ENCODE measurements around the gene SLC41A3.
"Not testable (repeated sequence)": the region's sequence is repeated elsewhere in the genome, so short reads cannot be mapped to it uniquely, and the experiment has no call there.

The SLC41A3 gene

GRCh38 chr3:126080970-126081369 is 3.0 kb downstream of the SLC41A3 start:
- DNase-seq = no peak

- no peak for DNase-seq
Observed at GRCh38 chr3:126078866-126079265, 5.1 kb downstream of the SLC41A3 start.

DNA sequence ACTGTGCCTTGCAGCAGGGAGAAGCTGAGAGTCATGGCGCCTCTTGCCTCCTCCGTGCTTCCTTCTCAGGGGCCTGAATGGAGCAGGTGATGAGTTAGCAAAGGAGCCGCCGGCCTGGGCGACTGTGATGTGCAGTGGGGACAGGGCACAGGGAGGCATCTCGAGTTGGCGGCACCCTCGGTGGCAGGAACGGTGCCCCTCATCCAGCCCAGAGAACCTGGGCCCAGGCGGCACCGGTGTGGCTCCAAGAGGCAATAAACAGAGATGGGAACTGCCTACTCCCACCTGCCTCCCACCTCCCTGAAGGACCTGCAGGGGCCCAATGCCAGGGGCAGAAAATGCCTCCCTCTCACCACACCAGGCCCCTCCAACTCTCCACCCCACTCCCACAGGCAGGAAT is 6.2 kb downstream of the SLC41A3 start:
- DNase-seq = no peak

DNA sequence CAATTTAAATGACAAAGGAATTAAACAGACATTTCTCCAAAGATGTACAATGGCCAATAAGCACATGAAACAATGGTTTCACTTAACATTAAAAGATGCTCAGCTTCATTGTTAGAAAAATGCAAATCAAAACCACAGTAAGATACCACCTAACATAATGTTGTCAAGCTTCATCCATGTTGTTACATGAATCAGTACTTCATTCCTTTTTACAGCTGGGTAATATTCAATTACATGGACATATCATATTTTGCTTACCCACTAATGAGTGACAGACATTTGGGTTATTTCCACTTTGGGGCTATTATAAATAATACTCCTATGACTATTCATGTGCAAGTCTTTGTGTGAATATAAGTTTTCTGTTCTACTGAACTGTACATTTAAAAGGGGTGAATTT is 7.8 kb downstream of the SLC41A3 start:
- no peak for DNase-seq

DNA sequence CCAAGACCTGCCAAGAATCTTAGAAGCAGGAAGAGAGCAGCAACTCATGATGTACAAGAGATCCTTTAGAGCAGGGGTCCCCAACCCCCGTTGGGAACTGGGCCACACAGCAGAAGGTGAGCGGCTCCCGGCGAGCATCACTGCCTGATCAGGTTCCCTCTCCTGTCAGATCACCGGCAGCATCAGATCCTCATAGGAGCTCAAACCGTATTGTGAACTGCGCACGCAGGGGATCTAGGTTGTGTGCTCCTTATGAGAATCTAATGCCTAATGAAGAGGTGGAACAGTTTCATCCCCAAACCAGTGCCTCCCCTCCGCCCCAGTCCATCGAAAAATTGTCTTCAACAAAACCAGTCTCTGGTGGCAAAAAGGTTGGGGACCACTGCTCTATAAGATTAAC is 13.8 kb downstream of the SLC41A3 start:
- no peak for DNase-seq

DNA sequence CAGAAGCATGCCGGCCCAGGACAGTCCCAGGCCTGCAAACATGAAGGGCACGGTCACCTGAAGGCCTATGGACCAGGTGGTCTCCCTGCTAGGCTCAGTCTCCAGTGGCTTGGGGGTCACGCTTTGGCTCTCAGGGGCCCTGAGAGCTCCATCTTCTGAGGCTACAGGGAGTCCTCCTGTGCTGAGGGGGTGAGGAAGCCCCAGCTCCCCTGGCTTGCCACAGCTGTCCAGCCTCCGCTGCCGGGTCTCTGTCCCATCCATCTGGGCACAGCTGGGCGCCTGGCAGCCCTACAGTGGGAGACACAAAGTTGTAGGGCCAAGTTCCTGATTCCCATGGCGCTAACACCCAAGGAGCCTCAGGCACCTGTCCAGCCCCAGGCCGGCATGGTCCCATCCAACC is 16.0 kb downstream of the SLC41A3 start:
- DNase-seq = no peak

- DNase-seq = not testable (repeated sequence)
Observed at GRCh38 chr3:126066676-126067075, 17.2 kb downstream of the SLC41A3 start.

DNA sequence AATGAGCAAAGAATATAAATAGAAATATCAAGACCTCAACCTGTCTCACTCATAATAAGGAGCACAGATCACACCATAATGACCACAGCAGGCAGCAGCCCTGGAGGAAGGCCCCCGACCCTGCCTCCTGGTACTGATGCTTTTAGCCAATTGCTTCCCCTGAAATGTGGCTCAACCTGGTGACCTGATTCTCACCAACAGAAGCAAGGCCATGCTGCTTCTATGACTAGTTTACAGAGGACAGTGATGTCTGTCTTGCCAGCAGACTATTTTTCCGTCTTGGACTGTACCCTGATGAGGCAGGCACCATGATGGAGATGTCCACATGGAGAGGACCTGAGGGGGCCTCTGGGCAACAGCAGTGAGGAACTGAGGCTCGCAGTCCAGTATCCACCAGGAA is 18.0 kb downstream of the SLC41A3 start:
- no peak for DNase-seq

GRCh38 chr3:126064627-126065258 is 19.2 kb downstream of the SLC41A3 start:
- no peak for DNase-seq

GRCh38 chr3:126063358-126063965 is 20.5 kb downstream of the SLC41A3 start:
- no peak for DNase-seq

GRCh38 chr3:126061301-126062032 is 22.5 kb downstream of the SLC41A3 start:
- no peak for DNase-seq

- no peak for DNase-seq
Observed at GRCh38 chr3:126060613-126061145, 23.2 kb downstream of the SLC41A3 start.

GRCh38 chr3:126058666-126059065 is 25.3 kb downstream of the SLC41A3 start:
- no peak for DNase-seq

DNA sequence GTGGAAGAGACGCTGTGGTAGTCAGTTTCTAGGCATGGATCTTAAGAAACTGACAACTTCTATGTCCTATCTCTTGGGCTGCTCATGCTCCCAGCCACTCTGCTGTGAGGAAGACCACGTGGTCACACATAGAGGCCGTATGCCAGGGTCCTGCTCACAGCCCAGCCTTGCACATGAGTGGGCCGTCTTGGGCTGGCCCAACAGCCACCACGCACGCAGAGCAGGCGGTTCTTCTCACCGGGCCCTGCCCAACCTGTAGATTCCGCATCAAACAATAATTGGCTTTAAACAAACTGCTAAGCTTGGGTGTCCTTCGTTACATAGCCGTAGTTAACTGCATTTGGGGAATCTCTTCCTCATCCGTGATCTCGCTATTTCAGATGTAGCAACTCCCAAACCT is 26.0 kb downstream of the SLC41A3 start:
- DNase-seq = no peak

DNA sequence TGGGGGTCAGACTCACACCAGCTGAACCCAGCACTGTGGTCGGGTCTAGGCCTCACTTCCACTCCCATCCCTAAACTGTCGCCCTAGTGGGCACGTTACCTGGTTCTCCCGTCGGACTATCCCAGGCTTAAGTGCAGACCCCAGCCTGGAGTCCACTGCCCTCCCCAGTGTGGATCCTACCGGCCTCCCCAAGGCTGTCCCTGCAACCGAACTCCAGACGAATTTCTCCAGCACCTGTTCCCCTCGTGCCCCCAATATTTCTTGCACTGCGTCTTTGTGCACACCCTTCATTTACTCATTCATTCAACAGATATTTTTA is 26.5 kb downstream of the SLC41A3 start:
- DNase-seq = no peak

DNA sequence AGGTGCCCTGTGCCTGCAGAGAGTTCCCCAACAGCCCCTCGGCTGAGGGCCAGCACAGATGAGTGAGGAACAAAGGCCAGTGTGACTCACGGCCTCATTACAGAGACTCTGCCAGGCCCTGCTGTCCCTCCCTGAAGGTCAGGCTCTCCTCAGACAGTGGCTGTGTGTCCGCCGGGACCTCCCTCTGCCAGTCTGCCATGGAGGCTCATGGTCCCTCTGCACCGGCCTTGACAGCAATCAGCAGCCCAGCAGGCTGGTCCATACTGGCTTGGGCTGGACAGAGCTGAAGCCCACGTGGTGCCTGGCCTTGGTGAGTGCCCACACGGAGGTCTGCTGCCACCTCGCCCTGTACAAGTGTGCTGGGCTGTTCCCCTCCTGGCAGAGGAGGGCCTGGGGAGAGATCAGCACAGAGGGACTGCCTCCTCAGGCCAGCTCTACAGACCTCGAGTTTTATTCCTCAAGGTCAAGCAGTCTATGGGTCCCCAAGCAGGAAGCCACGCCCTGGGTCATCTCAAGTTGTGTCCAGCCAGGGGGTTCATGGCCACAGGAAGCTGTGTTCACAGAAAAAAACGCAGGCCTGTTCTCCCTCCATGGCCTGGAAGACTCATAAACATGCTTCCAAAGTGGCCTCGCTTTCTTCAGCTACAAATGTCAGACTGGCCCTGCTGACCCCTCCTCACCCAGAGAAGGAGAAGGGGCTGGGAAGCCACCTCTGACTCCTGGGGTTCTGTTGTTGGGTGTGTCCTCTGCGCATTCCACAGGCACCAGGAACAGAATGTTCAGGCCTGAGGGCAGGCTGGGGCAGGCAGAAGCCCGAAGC is 27.0 kb downstream of the SLC41A3 start:
- no peak for DNase-seq

DNA sequence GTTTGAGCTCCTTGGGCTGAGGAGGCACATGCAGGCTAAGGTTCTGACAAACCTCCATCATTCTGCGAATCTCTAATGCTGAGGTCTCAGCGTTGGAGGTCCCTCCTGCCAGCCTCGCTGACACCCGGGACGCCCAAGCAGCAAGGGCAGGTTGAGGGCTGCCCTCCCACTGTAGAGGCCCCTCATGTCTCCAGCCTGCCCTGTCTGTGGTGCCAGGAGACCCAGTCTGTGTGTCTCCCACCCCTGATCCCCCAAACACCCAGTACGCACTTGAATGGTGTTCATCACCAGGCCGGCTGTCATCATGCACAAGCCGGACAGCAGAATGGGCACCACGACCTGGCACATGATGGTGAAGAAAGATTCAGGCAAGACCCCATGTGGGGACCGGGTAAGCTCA is 27.8 kb downstream of the SLC41A3 start:
- no peak for DNase-seq

DNA sequence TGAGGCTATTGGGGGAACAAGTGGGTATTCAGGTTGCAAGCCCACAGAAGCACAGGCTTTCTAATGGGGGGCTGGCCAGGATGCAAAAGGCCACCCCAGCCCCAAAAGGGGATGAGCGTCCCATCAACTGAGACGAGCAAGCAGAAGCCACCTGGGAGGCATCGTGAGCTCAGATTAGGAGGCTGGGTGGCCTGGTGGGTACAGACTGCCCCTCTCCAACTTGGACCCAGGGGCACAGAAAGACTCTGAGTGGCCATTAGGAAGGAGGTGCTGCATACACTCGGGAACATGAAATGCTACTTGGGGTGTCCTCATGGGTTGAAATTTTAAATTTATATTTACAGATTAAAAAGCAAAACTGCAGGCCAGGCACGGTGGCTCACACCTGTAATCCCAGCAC is 29.1 kb downstream of the SLC41A3 start:
- DNase-seq = no peak

DNA sequence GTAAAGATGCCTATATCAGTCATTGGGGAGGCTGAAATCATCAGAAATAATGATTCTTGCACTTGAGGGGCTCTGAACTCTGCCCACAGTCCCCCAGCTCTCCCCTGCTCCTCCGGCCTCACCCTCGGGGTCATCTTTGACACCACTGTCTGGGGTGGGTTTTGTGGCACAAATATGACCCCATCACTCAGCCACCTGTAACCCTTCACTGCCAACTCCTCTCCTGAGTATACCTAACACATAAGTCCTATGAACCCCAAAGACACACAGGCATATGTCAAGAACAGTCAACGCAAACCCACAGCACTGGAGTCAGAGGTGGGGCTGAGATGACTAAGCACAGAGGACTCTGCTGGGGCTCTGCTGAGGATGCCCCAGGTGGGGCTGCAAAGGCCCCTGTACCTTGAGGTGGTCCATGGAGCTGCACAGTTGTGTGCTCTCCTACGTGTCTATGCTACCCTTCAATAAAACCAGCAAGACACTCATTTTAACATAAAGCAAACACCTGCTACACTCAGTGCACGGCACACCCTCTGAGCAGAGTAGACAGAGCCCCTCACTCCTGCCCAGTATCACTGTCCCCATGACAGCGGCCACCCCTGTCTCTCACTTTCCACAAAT is 29.9 kb downstream of the SLC41A3 start:
- DNase-seq = no peak

DNA sequence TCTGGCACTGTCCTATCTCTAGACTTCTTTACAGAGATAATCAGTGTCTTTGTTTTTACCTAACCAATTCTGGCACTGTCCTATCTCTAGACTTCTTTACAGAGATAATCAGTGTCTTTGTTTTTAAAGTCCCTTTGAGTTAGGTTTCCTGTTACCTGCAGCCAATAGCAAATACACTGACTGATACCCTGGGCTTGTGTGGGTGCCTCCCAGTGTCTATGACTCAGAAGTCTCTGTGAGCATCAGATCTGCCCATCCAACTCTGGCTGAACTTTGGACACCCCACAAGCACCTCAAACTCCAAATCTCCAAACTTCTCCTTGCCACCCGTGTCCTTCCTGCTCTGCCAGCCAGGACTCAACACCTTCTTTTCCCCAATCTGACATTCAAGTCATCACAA is 30.4 kb downstream of the SLC41A3 start:
- no peak for DNase-seq

GRCh38 chr3:126052196-126053058 is 31.5 kb downstream of the SLC41A3 start:
- DNase-seq = no peak

DNA sequence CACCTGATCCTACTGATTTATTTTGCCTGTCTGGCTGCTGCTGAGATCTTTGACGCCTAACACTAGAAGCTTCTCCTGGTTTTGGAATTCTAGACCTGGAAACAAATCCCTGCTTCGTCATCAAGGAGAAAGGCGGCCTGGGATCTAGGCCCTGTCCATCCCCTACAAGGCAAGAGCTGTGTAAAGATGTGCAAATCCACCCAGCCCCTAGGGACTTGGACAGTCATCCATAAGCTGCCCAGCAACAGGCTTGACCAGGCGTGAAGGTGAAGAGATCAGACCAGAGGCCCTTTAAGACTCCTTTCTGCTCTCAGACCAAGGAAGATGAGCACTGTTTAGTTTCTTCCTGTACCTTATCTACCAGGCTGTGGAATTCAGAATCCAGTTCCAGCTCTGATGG is 32.2 kb downstream of the SLC41A3 start:
- DNase-seq = no peak

Measured in SIG-M5 (cell line).